SU-DHL-6 (cell line): ENCODE results near the gene MT1HL1.

Source experiments
- H2AFZ ChIP-seq: fragments of 200-600 bp; sonication (generic); 2 replicates; pipeline ENCODE4 v1.6.1; 2014; ENCODE audit warnings: low read depth, mild to moderate bottlenecking, moderate library complexity, mixed read lengths, antibody characterized with exemption, low read length; ENCODE audit not compliant: severe bottlenecking
- H3F3A ChIP-seq: fragments of 200-600 bp; shearing (Covaris generic); 2 replicates; pipeline ENCODE4 v1.6.0; 2016; ENCODE audit warnings: antibody characterized with exemption, mild to moderate bottlenecking; ENCODE audit not compliant: insufficient read depth
- H3K27ac ChIP-seq: fragments of 200-600 bp; sonication (generic); 2 replicates; pipeline ENCODE4 v1.5.1; 2016; ENCODE audit warnings: low read depth, mild to moderate bottlenecking, low read length, moderate library complexity, mixed read lengths
- H3K27me3 ChIP-seq: fragments of 200-600 bp; sonication (generic), shearing (Covaris generic); 2 replicates; pipeline ENCODE4 v1.6.0; 2014; ENCODE audit warnings: mild to moderate bottlenecking, low read length
- H3K36me3 ChIP-seq: fragments of 200-600 bp; sonication (generic); 2 replicates; pipeline ENCODE4 v1.6.1; 2014; ENCODE audit warnings: mild to moderate bottlenecking, low read length, mixed read lengths
- H3K4me2 ChIP-seq: fragments of 300-600, 200-600 bp; shearing (Covaris generic), sonication (generic); 2 replicates; pipeline ENCODE4 v1.6.0; 2014; ENCODE audit warnings: low read length, low read depth, mild to moderate bottlenecking; ENCODE audit not compliant: poor library complexity, severe bottlenecking
- H3K4me3 ChIP-seq: fragments of 200-600 bp; sonication (generic); 2 replicates; pipeline ENCODE4 v1.5.1; 2014; ENCODE audit warnings: antibody characterized with exemption, low read length, mild to moderate bottlenecking, mixed read lengths; ENCODE audit not compliant: insufficient read depth, poor library complexity, severe bottlenecking
- H3K79me2 ChIP-seq: fragments of 200-600 bp; sonication (generic); 2 replicates; pipeline ENCODE4 v1.6.1; 2014; ENCODE audit warnings: mild to moderate bottlenecking, low read length, moderate library complexity; ENCODE audit not compliant: insufficient read depth
- H3K9ac ChIP-seq: fragments of 200-600 bp; sonication (generic); 2 replicates; pipeline ENCODE4 v1.7.0; 2014; ENCODE audit warnings: mild to moderate bottlenecking, low read length
- H3K9me2 ChIP-seq: fragments of 200-600 bp; sonication (generic); replicated peaks from 2 replicates; pipeline ENCODE4 v1.6.1; 2014; ENCODE audit warnings: low read length; ENCODE audit not compliant: insufficient read depth
- H3K9me3 ChIP-seq: fragments of 200-600 bp; sonication (generic); 2 replicates; pipeline ENCODE4 v1.6.1; 2014; ENCODE audit warnings: low read length, mixed read lengths; ENCODE audit not compliant: insufficient read depth
- H4K20me1 ChIP-seq: fragments of 200-600 bp; sonication (generic); 2 replicates; pipeline ENCODE4 v1.6.1; 2014; ENCODE audit warnings: low read depth, mild to moderate bottlenecking, antibody characterized with exemption, low read length, moderate library complexity, mixed read lengths
- EZH2phosphoT487 ChIP-seq: fragments of 200-600 bp; sonication (generic), shearing (Covaris generic); conservative IDR thresholded peaks from 2 replicates; pipeline ENCODE4 v1.6.1; 2018; ENCODE audit warnings: mild to moderate bottlenecking, antibody characterized with exemption, low read length, moderate library complexity, mixed read lengths
- TF ChIP-seq, protein P1 (sequence below): fragments of 200-600 bp; sonication (generic); IDR thresholded peaks from one replicate; pipeline ENCODE4 v1.5.1; 2017; ENCODE audit warnings: antibody characterized with exemption, mild to moderate bottlenecking, low read length, moderate library complexity; ENCODE audit not compliant: insufficient read depth, poor library complexity, severe bottlenecking

Gene MT1HL1

GRCh38 chr1:237018896-237019295 is 14.7 kb upstream of the MT1HL1 start:
- Histone ChIP-seq H3K36me3 (no peaks in the 10 kb centered on the region), H3K9me2 (no peaks in the 10 kb centered on the region), H3K4me3 (no peak overlapping the region), H4K20me1 (no peaks in the 10 kb centered on the region), H3K9ac (no peak overlapping the region), H2AFZ (no peak overlapping the region), H3K4me2 (no peak overlapping the region), H3K9me3 (no peaks in the 10 kb centered on the region), H3K27ac (no peak overlapping the region), H3K79me2 (no peaks in the 10 kb centered on the region), H3K27me3 (no peaks in the 10 kb centered on the region), H3F3A (no peaks in the 10 kb centered on the region)
- TF ChIP-seq, protein P1, sequence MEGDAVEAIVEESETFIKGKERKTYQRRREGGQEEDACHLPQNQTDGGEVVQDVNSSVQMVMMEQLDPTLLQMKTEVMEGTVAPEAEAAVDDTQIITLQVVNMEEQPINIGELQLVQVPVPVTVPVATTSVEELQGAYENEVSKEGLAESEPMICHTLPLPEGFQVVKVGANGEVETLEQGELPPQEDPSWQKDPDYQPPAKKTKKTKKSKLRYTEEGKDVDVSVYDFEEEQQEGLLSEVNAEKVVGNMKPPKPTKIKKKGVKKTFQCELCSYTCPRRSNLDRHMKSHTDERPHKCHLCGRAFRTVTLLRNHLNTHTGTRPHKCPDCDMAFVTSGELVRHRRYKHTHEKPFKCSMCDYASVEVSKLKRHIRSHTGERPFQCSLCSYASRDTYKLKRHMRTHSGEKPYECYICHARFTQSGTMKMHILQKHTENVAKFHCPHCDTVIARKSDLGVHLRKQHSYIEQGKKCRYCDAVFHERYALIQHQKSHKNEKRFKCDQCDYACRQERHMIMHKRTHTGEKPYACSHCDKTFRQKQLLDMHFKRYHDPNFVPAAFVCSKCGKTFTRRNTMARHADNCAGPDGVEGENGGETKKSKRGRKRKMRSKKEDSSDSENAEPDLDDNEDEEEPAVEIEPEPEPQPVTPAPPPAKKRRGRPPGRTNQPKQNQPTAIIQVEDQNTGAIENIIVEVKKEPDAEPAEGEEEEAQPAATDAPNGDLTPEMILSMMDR = no peak
- TF ChIP-seq EZH2phosphoT487 = no peak

DNA sequence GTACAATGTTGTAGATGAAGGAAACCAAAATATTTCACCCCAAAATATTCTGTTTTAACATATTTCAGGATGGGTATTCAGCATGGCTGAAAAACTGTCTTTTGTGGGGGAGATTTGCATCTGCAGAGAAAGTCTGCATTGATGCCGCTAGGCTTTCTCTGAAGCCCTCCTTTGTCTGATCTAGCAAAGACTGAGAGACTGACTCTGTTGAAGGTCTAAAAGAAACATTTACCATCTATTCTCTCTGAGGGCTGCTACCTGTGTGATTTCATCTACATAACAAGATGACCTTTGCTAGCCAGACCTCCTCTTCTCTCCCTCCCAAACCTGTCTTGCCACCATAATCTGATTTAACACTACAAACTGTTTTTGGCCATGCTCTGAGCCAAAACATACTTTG is 12.4 kb upstream of the MT1HL1 start:
- no peaks in the 10 kb centered on the region for H3K27me3 ChIP-seq
- no peaks in the 10 kb centered on the region for H3F3A ChIP-seq
- no peaks in the 10 kb centered on the region for H3K9me3 ChIP-seq
- H3K36me3 ChIP-seq = no peaks in the 10 kb centered on the region
- no peaks in the 10 kb centered on the region for H3K79me2 ChIP-seq
- no peak overlapping the region for H3K9ac ChIP-seq
- H2AFZ ChIP-seq = no peak overlapping the region
- H4K20me1 ChIP-seq = no peaks in the 10 kb centered on the region
- TF ChIP-seq EZH2phosphoT487 = no peak
- TF ChIP-seq, protein P1 = no peak
- no peak overlapping the region for H3K4me3 ChIP-seq
- H3K4me2 ChIP-seq = no peak overlapping the region
- no peaks in the 10 kb centered on the region for H3K9me2 ChIP-seq
- H3K27ac ChIP-seq = no peak overlapping the region

- TF ChIP-seq EZH2phosphoT487 = no peak
- TF ChIP-seq, protein P1 = no peak
- H3K27ac ChIP-seq = no peak overlapping the region
- no peaks in the 10 kb centered on the region for H3K79me2 ChIP-seq
- H3K4me2 ChIP-seq = no peak overlapping the region
- no peaks in the 10 kb centered on the region for H3K9me2 ChIP-seq
- no peak overlapping the region for H2AFZ ChIP-seq
- H3K36me3 ChIP-seq = no peaks in the 10 kb centered on the region
- H3K4me3 ChIP-seq = no peak overlapping the region
- no peaks in the 10 kb centered on the region for H3K9me3 ChIP-seq
- no peaks in the 10 kb centered on the region for H3F3A ChIP-seq
- no peaks in the 10 kb centered on the region for H4K20me1 ChIP-seq
- no peak overlapping the region for H3K9ac ChIP-seq
- H3K27me3 ChIP-seq = no peaks in the 10 kb centered on the region
Measured at GRCh38 chr1:237013608-237014007, 9.4 kb upstream of the MT1HL1 start.
